Right atrium auricular region (tissue), 2 donors: ENCODE measurements around the gene HBG2. TPM values are rescaled to one million over a fixed set of nuclear protein-coding genes. Genes with fewer than 3 reads are reported as not detected.

Experiments
- DNase-seq: peaks from one replicate; pipeline ENCODE4 v3.0.0-alpha.2; 2019; ENCODE audit warnings: low spot score
- H3K27ac ChIP-seq, 2 donors: fragments of 200-600 bp; sonication (generic); 1 replicate in 1 of 2; 2 replicates in 1 of 2; pipeline ENCODE4 v1.5.1; 2016 to 2019
- H3K27me3 ChIP-seq, 2 donors: fragments of 200-600 bp; sonication (generic); one replicate each; pipeline versions ENCODE4 v1.5.1 to v1.6.0; 2017 to 2019
- H3K36me3 ChIP-seq: fragments of 200-600 bp; sonication (generic); one replicate; pipeline ENCODE4 v1.5.1; 2016
- H3K4me1 ChIP-seq, 2 donors: fragments of 200-600 bp; sonication (generic); one replicate each; pipeline versions ENCODE4 v1.5.1 to v1.6.0; 2017 to 2019
- H3K4me3 ChIP-seq, 2 donors: fragments of 200-600 bp; sonication (generic); 1 replicate in 1 of 2; 2 replicates in 1 of 2; pipeline ENCODE4 v1.5.1; 2017 to 2019; ENCODE audit warnings: mild to moderate bottlenecking in 1 of 2, moderate library complexity in 1 of 2
- H3K9me3 ChIP-seq, 2 donors: fragments of 200-600 bp; sonication (generic); one replicate each; pipeline ENCODE4 v1.5.1; 2019
- CTCF ChIP-seq, 2 donors: fragments of 200-600 bp; sonication (generic); IDR thresholded peaks; one replicate each; pipeline ENCODE4 v1.5.1; 2019; ENCODE audit warnings: antibody characterized with exemption in 2 of 2
- total RNA-seq, 2 donors: library from RNA; depleted of rRNA; stranded (reverse); fragments of >200 nt; gene quantifications; one replicate each; pipeline ENCODE4 v1.1.0, GENCODE V29; 2016

The HBG2 gene
- total RNA-seq, 2 donors from 2014 or later: 0.90 TPM; not detected in 1

- Histone ChIP-seq H3K9me3 (no peaks in the 10 kb centered on the region), H3K27me3 (no peaks in the 10 kb centered on the region), H3K27ac (no peak overlapping the region), H3K4me1 (no peaks in the 10 kb centered on the region), H3K4me3 (no peak overlapping the region), H3K36me3 (no peaks in the 10 kb centered on the region)
- no peak for TF ChIP-seq CTCF (IDR thresholded peaks at IDR 0.05)
- no peak for DNase-seq
Observed at GRCh38 chr11:5284637-5285036, 30.1 kb upstream of the HBG2 start.

- no peak for DNase-seq
- no peaks in the 10 kb centered on the region for H3K27me3 ChIP-seq
- H3K4me3 ChIP-seq: no peak overlapping the region
- no peaks in the 10 kb centered on the region for H3K4me1 ChIP-seq
- no peaks in the 10 kb centered on the region for H3K36me3 ChIP-seq
- H3K9me3 ChIP-seq: no peaks in the 10 kb centered on the region
- no peak overlapping the region for H3K27ac ChIP-seq
- no peak for TF ChIP-seq CTCF (IDR thresholded peaks at IDR 0.05)
Observed at GRCh38 chr11:5283882-5284281, 29.3 kb upstream of the HBG2 start.

GRCh38 chr11:5283086-5283485, 28.5 kb upstream of the HBG2 start:
- Histone ChIP-seq H3K9me3 (no peaks in the 10 kb centered on the region), H3K4me3 (no peak overlapping the region), H3K27ac (no peak overlapping the region), H3K4me1 (no peaks in the 10 kb centered on the region), H3K27me3 (no peaks in the 10 kb centered on the region), H3K36me3 (no peaks in the 10 kb centered on the region)
- no peak for TF ChIP-seq CTCF (IDR thresholded peaks at IDR 0.05)
- DNase-seq: no peak

GRCh38 chr11:5282628-5283027, 28.0 kb upstream of the HBG2 start:
- DNase-seq: no peak
- TF ChIP-seq CTCF (IDR thresholded peaks at IDR 0.05): no peak
- no peak overlapping the region for H3K4me3 ChIP-seq

GRCh38 chr11:5281596-5281995, 27.0 kb upstream of the HBG2 start:
- Histone ChIP-seq H3K36me3 (no peaks in the 10 kb centered on the region), H3K4me1 (no peaks in the 10 kb centered on the region), H3K4me3 (no peak overlapping the region), H3K27ac (no peak overlapping the region), H3K9me3 (no peaks in the 10 kb centered on the region), H3K27me3 (no peaks in the 10 kb centered on the region)
- TF ChIP-seq CTCF (IDR thresholded peaks at IDR 0.05): no peak
- DNase-seq: no peak

More at GRCh38 chr11:5282628-5283027, 28.0 kb upstream of the HBG2 start:
- H3K36me3 ChIP-seq: no peaks in the 10 kb centered on the region
- no peaks in the 10 kb centered on the region for H3K9me3 ChIP-seq
- no peak overlapping the region for H3K27ac ChIP-seq
- H3K27me3 ChIP-seq: no peaks in the 10 kb centered on the region
- H3K4me1 ChIP-seq: no peaks in the 10 kb centered on the region

- Histone ChIP-seq H3K9me3 (no peaks in the 10 kb centered on the region), H3K36me3 (no peaks in the 10 kb centered on the region), H3K4me3 (no peak overlapping the region), H3K27me3 (no peaks in the 10 kb centered on the region), H3K4me1 (no peaks in the 10 kb centered on the region), H3K27ac (no peak overlapping the region)
- TF ChIP-seq CTCF (IDR thresholded peaks at IDR 0.05): no peak
- DNase-seq: peak; percentile 64
Observed at GRCh38 chr11:5280582-5281102, 26.1 kb upstream of the HBG2 start.
